ENCODE results near the gene CLMP.
"Not testable (repeated sequence)": the region's sequence is repeated elsewhere in the genome, so short reads cannot be mapped to it uniquely, and the experiment has no call there.

The CLMP gene

DNA sequence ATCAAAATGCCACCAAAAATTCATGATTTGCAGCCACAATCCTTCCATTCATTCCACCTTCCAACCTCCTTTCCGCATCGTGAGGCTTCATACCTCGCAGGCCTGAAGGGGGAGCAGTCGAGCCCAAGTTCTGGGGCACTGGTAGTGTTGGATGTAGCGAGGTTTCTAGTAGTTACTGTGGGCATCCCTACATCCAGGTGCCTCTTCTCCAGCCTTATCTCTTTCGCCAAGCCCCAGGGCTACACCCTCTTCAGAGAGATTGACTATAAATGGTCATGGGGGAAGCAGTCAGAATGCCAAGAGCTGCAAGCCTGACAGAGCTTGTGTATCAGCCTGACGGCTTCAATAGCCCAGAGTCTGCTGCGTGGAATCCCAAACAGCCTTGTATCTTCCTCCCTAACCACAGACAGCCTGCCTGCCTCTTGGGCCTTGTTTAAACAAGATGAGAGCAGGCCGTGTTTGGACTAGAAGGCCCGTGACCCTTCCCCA, 28.9 kb downstream of the CLMP start:
- DNase-seq, result peak; percentile 57

DNA sequence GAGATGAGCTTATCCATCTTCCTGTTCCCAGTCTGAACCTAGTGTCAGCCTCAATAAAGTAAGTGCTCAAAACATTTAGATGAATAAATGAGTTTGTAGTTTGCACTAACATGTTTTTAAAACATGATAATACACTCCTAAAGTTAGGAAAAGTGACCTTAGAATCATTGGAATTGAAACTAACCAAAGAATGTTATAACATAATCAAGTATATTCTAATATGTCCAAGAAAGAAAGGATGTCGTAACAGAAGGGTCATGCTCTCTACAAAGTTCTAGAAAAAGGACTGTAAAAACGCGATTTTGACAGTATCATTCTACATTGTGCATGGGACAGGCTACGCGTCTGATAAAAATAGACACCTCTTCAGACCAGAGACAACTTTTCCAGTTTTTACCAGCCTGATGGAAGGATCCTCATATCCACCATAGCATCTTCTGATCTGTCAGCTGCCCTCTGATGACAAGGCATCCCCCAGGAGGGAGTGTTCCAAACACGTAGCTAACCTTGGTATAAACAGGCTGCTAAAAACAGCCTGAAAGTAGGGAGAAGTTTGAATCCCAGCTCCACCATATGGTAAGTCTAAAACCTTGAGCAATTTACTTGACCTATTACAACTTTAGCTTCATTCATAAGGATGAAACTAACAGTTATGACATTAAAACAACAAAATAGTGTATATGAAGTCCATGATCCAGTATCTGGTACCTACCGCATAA, 30.2 kb downstream of the CLMP start:
- no peak for DNase-seq

DNA sequence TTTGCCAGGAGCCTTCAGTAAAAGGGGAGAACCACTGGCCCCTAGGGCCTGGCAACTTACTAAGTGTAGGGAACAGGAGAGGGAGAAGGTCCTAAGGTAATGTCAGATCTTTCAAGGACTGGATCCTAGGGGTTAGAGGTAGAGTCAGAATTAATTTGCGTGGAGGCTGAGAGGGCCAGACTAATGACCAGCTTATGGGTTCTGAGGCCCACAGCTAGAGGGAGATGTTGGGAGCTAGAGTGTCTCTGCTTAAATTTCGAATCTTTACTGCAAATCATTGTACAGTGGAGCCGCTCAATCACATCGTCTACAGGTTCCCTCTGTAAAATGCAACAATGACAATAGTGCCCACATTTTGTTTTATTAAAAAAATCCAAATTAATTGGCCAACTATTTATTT, 31.4 kb downstream of the CLMP start:
- DNase-seq, result no peak

DNA sequence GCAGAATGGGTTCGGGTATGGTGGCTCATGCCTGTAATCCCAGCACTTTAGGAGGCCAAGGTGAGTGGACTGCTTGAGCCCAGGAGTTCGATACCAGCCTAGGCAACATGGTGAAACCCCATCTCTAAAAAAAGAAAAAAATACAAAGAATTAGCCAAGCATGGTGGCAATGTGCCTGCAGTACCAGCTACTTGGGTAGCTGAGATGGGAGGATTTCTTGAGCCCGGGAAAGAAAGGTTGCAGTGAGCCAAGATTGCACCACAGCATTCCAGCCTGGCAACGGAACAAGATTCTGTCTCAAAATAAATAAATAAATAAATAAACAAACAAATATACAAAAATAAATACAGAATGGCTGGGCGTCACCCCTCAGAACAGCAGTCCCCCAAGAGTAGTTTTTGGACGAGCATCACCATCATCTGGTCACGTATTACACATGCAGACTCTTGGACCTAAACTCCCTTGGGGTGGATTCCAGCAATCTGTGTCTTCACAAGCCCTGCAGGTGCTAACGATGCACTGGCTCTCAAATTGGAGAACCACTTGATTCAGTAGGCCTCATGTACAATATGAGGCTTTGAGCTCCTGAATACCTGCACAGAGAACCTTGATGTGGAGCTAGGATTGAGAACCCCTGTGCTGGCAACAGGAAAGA, 33.5 kb downstream of the CLMP start:
- no peak for DNase-seq

DNA sequence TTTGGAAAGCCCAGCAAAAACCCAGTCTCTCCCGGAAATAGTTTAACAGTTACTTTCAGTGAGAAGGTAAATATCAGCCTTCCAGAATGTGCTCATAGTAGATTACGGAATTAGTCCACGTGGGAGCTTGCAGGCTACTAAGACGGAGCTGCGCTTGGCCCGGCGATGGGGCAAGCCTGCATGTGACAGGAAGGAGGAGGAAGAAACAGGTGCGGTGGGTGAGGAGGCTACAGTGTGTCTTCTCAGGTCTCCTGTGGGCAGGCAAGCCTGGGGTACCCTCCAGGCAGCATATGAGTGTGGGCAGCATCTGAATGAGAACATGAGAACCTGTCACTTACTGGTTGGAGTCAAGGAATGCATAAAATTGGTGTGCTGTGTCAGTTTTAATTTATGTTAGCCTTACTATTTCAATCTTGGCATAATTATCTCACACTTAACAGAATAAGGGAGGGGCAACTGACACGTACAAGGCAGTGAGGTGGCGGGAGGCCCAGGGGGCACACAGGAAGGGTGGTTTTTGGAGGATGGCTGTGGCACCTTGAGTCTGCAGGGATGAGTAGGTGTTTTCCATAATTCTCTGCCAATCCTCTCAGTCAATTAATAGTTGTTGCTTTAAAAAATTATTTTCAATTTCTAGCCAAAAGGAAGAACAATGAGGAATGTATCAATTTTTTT, 35.7 kb downstream of the CLMP start:
- DNase-seq, result peak; percentile 28

DNA sequence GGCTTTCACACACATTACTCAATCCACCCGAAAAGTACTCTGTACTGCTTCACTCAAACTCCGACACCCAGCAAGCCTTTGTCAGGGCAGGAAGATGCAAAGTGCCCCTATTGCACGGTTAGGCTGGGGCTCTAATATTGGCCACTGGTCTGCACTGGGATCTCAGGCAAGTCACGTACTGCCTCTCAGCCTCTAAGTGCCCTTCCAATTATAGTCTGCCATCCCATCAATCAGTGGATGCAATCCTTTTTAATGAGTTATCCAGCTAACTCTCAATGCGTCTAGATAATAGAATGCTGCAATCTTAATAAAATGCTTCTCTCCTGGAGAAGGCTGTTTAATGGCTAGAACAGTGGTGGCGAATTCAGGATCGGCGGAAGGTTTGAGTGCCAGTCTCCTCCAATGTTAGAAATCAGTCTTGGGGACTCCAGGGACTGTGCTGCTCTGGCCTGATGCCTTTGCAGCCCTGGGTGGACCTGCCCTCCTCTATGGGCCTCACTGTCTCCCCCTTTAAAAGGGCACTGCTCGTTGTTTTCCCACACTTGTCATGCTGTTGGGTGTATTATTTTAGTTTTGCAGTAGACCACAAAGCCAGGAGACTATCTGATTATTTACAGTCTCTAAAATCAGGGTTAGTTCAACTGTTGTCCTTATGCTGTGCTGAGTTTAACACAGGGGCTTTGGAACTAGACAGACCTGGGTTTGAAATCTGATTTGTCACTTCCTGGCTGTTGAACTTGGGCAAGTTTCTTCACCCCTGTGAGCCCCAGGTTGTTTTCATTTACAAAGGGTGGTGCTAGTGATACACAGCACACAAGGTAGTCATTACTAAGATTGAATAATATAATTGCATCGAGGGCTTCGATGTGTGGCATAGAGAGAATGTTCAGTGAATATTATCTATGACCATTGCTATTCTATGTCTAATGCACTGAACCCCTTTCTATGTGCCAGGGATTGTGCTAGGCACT, 36.7 kb downstream of the CLMP start:
- DNase-seq, result no peak

DNA sequence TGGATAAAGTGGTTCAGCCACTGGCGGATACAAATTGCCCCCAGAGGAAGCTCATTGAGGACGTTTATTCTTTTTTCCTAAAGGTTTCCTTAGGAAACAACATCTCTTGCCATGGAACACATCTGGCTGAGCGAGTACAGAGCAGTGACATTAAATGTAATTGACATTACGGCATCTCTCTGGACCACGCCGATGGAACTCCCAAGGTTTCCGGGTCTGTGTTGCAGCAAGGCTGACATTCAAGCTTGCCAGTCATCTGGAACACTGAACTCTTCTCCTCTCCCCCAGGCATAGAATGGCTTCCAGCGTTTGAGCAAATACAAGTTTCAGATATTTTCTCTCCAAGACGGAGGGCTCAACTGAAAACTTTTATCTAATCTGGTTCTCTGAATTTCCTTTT, 42.1 kb downstream of the CLMP start:
- DNase-seq, result no peak

DNA sequence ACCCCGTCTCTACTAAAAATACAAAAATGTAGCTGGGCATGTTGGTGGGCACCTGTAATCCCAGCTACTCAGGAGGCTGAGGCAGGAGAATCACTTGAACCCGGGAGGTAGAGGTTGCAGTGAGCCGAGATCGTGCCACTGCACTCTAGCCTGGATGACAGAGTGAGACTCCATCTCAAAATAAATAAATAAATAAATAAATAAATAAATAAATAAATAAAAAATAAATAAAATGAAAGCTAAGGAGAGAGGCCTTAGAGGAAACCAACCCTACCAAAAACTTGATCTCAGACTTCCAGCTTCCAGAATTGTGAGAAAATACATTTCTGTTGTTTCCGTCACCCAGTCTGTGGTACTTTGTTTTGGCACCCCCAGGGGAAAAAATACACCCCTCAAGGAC, 42.7 kb downstream of the CLMP start:
- DNase-seq, result not testable (repeated sequence)

DNA sequence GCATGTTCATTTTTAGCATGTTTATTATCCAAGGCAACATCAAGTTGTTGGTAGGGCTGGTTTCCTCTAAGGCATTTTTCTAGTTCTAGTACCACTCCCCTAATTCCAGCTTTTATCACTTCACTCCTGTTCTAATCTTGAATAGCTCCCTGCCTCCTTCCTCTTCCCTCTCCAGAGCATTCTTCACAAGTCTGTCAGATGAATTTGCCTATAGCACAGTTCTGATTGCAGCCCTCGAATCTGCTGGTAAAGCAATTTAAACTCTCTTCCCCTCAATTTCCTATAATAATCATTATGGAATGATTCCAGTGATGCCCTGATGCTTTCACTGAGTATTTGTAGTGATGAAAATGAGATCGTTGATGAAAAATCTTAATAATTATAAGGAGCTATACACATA, 43.3 kb downstream of the CLMP start:
- no peak for DNase-seq

DNA sequence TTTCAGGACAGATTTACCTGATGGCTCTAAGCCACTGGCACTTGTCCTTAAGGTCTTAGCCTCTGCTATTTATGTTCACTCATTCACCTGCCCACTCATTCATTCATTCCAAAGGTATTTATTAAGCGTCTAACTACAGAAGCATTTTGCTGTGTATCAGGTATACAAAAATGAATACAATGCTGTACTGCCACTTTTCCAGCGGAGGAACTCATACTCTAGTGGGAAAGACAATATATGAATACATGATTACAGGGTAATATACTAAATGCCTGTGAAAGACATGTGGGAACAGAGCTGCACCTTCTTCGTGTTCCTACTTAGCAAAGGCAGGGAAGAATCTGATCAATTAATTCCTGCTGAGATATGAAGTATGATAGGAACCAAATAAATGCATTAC, 43.7 kb downstream of the CLMP start:
- no peak for DNase-seq

DNA sequence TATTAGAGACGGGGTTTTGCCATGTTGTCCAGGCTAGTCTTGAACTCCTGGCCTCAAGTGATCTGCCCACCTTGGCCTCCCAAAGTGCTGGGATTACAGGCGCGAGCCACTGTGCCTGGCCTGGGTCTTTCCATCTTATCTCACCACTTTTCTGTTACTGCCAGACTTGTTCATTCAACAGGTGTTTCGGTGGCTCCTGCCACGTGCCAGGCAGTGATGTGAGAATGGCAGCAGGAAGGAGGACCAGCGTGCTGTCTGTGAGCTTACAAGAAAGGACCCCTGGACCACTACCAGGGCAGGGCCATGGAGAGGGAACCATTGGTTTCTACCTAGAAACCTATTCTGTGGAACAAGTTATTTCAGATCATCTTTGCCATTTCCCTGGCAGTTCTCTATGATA, 44.2 kb downstream of the CLMP start:
- DNase-seq, result no peak

DNA sequence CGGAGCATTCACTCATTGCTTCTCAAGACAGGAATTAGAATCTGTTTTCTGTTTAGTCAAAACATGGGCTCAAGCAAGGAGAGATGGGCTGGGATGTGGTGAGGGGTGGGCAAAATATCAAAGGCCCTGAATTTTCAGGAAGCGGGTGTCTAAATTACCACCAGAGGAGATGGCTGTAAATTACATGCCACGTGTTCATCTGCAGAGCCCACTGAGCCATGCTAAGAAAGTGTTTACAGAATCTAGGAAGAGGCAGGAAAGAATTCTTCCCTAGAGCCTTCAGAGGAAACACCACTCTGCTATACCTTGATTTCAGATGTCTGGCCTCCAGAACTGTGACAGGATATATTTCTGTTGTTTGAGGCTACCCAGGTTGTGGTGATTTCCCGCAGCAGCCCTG, 46.1 kb downstream of the CLMP start:
- DNase-seq, result no peak

DNA sequence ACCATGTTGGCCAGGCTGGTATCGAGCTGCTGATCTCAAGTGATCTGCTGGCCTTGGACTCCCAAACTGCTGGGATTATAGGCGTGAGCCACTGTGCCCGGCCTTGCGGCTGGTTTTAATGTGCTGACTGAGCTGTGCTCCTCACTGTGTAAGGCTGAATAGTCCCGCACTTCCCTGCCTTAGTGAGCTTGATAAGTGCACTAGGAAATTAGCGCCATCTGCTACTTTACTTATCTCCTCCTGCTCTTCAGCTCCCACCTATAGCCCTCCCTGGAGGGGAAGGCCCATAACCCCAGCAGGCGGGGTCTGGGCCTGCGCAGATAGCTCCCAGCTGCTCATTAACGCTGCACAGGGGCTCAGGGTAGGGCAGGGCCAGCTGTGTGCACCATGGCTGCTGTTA, 49.4 kb downstream of the CLMP start:
- no peak for DNase-seq

DNA sequence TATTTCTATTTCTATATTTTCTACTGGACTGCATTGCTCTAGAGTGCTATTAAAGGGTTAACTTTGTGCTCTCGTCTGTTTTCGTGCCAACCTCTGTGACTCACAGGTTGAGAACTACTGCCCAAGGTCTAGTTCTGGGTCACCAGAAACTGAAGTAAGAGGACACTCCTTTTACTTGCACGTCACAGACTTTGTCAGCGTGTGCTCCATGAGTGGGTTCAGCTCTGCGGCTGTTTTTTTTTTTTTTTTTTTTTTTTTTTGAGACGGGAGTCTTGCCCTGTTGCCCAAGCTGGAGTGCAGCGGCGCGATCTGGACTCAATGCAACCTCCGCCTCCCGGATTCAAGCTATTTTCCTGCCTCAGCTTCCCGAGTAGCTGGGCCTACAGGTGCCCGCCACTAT, 49.8 kb downstream of the CLMP start:
- DNase-seq, result no peak

DNA sequence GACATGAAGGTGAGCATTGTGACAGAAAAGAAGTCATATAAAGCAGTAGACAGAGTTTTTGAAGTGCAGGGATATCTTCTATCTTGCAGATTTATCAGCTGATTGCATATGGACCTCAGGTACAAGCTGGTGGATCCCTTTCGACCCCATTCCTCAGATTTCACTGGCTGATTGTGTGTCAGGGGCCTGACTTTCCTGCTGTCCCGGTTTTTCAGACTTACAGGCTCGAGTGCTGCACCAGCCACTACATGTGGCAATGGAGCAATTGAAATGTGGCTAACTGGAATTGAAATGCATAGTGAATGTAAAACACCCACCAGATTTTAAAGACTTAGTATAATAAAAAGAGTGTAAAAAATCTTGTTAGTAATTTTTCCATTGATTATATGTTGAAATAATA, 50.3 kb downstream of the CLMP start:
- no peak for DNase-seq

DNA sequence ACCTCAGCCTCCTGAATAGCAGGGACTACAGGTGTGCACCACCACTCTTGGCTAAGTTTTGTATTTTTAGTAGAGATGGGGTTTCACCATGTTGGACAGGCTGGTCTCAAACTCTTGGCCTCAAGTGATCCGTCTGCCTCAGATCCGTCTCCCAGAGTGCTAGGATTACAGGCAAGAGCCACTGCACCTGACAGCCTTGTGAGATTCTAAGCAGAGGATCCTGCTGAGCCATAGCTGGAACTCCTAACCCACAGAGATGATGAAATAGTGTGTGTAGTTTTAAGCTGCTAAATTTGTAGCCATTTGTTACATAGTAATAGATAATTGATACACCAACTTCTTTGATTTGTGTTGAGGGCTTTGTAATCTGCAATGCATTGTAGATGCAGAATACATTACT, 51.1 kb downstream of the CLMP start:
- DNase-seq, result no peak

DNA sequence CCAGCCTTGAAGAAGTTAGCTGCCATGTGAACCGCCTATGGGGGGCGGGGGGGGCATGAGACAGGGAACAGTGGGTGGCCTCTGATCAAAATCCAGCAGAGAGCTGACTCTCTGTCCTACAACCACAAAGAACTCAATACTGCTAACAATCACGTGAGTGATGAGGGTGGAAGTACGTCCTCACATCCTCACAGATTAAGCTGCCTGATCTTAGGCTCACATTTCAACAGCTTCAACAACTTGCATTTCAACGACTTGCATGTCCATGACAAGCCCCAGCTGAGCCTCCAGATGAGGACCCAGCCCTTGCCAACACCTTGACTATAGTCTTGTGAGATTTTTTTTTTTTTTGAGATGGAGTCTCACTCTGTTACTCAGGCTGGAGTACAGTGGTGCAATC, 51.6 kb downstream of the CLMP start:
- DNase-seq, result no peak

DNA sequence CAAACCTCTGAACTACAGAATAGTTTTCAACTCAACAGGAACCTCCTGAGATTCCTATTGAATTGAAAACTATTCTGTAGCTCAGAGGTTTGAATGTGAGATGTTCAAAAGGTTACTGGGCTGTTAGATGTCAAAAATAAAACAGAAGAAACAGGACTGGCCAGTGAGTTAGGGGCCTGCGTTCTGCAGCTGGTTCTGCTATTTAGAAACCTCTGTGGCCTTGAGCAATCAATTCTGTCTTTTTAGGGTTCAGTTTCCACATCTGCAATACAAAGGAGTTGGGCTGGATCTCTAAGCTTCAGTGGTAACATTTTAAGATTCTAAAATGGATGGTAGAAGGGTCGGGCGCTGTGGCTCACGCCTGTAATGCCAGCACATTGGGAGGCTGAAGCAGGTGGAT, 55.8 kb downstream of the CLMP start:
- no peak for DNase-seq

DNA sequence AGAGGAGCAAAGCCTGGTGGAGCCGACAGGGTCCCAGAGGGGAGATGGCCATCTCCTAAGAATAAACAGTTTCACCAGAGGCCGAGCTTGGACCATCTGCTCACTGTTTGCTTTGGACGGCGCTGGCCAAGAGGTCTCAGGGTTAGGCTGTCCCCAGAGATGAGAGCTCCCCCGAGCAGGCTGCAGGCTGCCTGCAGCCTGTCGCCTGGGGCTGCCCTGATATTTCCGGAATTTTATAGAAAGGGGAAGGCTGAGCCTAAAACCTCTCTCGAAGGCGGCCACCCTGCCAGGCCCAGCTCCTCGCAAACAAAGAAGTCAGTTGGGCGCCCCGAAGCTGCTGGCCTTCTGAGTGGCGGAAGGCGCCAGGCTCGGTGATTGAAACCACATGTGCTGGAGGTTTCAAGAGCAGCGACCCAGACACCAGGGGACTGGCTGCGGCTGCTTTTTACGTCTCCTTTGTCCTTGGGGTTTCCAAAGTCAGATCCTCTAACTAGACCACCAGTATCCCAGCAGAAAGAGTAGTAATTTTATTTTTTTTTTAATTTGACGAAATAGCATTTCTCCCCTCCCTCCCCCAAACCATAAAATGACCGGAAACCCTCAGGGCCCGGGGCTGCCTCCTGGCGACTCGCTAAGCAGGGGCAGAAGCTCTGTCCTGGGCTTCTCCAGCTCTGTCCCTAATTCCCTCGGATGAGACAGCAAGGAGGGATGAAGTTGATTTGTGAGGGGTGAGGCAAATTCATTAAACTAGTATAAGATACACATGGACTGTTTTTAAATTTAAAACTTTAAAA, 57.4 kb downstream of the CLMP start:
- no peak for DNase-seq

DNA sequence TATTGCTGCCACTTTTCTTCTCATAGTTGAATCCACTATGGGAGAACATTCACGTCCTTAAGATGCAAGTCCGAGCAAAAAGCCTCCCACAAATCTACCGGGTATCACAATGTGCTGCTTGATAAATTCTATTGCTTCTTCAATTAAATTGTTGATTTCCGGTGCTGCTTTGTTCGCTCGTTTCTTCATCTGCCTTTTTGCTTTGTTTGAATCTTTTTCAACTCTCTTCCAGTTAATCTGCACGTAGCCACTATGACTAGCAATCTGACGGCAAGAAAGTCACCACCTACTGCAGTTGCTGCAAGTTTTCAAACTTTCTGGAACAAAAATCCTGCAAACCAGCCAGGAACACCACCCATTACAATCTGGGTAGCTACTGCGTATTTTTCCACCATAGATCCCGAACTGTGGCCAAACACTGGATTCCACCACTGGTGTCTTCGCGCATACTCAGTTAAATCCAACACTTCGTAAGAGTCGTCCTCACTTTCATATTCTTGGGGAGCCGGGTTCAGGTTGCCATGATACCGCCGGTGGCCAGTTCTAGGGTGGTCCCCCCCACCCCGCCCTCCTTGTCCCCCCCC, 59.1 kb downstream of the CLMP start:
- DNase-seq, result no peak

DNA sequence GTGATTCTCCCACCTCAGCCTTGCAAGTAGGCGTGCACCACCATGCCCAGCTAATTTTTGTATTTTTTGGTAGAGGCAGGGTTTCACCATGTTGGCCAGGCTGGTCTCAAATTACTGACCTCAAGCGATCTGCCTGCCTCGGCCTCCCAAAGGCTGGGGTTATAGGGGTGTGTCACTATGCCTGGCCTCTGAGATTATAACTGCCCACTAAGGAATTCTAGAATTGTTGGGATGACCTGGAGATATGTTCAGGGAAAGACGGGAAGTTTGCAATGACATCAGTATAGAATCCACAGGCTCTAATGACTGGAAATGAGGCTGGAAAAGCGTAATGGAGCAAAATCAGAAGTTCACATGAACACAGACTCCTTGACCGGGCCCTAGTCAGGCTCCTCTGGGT, 62.2 kb downstream of the CLMP start:
- no peak for DNase-seq

Measured in stimulated activated CD8-positive, alpha-beta memory T cell treated with anti-CD3 and anti-CD28 coated beads, Interleukin-4, amount 100 ng/mL, for 48 hours (primary cell).